HCT116 (cell line): Measurements from ENCODE around the gene LRRK2. TPM values are rescaled to one million over a fixed set of nuclear protein-coding genes. Genes with fewer than 3 reads are reported as not detected.

Source experiments
- ATAC-seq: fragments of 200-7000 bp; cut with Tn5 transposase; 2 replicates; pipeline ENCODE4 v1.9.1; 2020; ENCODE audit warnings: mild to moderate bottlenecking, moderate library complexity
- BruUV-seq: library from RNA; stranded (reverse); fragments of 400-500 nt; replicated peaks from 2 replicates; lab custom pipeline; 2021; lab: Mats Ljungman, UMichigan
- CTCF ChIA-PET: fragments of 300-600 bp; sonication (Branson Sonifier 250); formaldehyde crosslinking; loops from one replicate; lab custom pipeline; 2021; ENCODE audit warnings: antibody characterized with exemption; lab: Charles Lee
- POLR2A ChIA-PET: fragments of 300-600, 350-600 bp; sonication (Branson Sonifier 250); formaldehyde crosslinking; loops from one replicate; lab custom pipeline; 2021; ENCODE audit warnings: antibody characterized with exemption; lab: Charles Lee
- RAD21 ChIA-PET, 2 experiments: fragments of 300-600 bp; sonication (Branson Sonifier 250); formaldehyde crosslinking; loops; one replicate each; lab custom pipeline; 2023; ENCODE audit warnings: low total read pairs in 2 of 2; ENCODE audit not compliant: uncharacterized antibody in 2 of 2, unreplicated experiment in 2 of 2, low non-redundant PET in 1 of 2; lab: Charles Lee
- DNase-seq: peaks from one replicate; pipeline ENCODE4 v3.0.0-alpha.2; 2010; ENCODE audit warnings: low read depth, low spot score
- H2AFZ ChIP-seq: fragments of 200-600 bp; shearing (Covaris generic), sonication (generic); 2 replicates; pipeline ENCODE4 v1.6.1; 2017; ENCODE audit warnings: low read depth, mixed run types, mixed read lengths, antibody characterized with exemption, low read length; ENCODE audit not compliant: poor library complexity, severe bottlenecking
- H3K27ac ChIP-seq: 2 replicates; pipeline ENCODE4 v1.5.1; 2012; ENCODE audit warnings: low read depth, low read length
- H3K27me3 ChIP-seq: fragments of 200-600 bp; sonication (generic); 2 replicates; pipeline ENCODE4 v1.6.1; 2016; ENCODE audit warnings: mixed run types, low read length, mixed read lengths; ENCODE audit not compliant: insufficient read depth
- H3K36me3 ChIP-seq, 2 experiments: fragments of 200-500 bp in 1 of 2; fragments of 200-600 bp in 1 of 2; sonication (Bioruptor generic) in 1 of 2; sonication (generic) in 1 of 2; 2 replicates each; pipeline versions ENCODE4 v1.5.1 to v1.6.1; 2014 to 2016; ENCODE audit warnings: low read length in 2 of 2, inconsistent platforms in 1 of 2, mixed read lengths in 1 of 2, mixed run types in 1 of 2; ENCODE audit not compliant: insufficient read depth in 2 of 2, control insufficient read depth in 1 of 2
- H3K4me1 ChIP-seq, 2 experiments: fragments of 200-600 bp in 1 of 2; sonication (generic) in 1 of 2; 2 replicates each; pipeline versions ENCODE4 v1.5.1 to v1.6.1; 2012 to 2017; ENCODE audit warnings: low read length in 2 of 2, inconsistent platforms in 1 of 2, mild to moderate bottlenecking in 1 of 2, mixed read lengths in 1 of 2, mixed run types in 1 of 2, moderate library complexity in 1 of 2; ENCODE audit not compliant: insufficient read depth in 2 of 2, control insufficient read depth in 1 of 2
- H3K4me2 ChIP-seq: fragments of 200-600 bp; sonication (generic); 2 replicates; pipeline ENCODE4 v1.6.1; 2017; ENCODE audit warnings: mixed run types, low read length, mixed read lengths
- H3K4me3 ChIP-seq, 2 experiments: fragments of 200-600 bp in 1 of 2; sonication (generic) in 1 of 2; replicated peaks in 1 of 2; 2 replicates each; pipeline ENCODE4 v1.5.1; 2011 to 2016; ENCODE audit warnings: low read length in 2 of 2, control low read depth in 1 of 2, low read depth in 1 of 2, mild to moderate bottlenecking in 1 of 2, mixed read lengths in 1 of 2, mixed run types in 1 of 2
- H3K79me2 ChIP-seq: fragments of 200-600 bp; sonication (generic); 2 replicates; pipeline ENCODE4 v1.6.1; 2017; ENCODE audit warnings: mild to moderate bottlenecking, mixed run types, low read length, moderate library complexity, mixed read lengths; ENCODE audit not compliant: insufficient read depth
- H3K9ac ChIP-seq: fragments of 200-600 bp; sonication (generic); 2 replicates; pipeline ENCODE4 v1.6.1; 2016; ENCODE audit warnings: low read length, mixed read lengths
- H3K9me2 ChIP-seq: fragments of 200-600 bp; sonication (generic), shearing (Covaris generic); 2 replicates; pipeline ENCODE4 v1.6.1; 2017; ENCODE audit warnings: mixed run types, mild to moderate bottlenecking, moderate library complexity; ENCODE audit not compliant: insufficient read depth
- H3K9me3 ChIP-seq, 2 experiments: fragments of 200-500 bp in 1 of 2; fragments of 200-600 bp in 1 of 2; sonication (Bioruptor generic) in 1 of 2; sonication (generic) in 1 of 2; 2 replicates each; pipeline ENCODE4 v1.6.1; 2014 to 2017; ENCODE audit warnings: low read length in 2 of 2, mixed read lengths in 2 of 2, inconsistent platforms in 1 of 2, low read depth in 1 of 2, mild to moderate bottlenecking in 1 of 2, mixed run types in 1 of 2, moderate library complexity in 1 of 2; ENCODE audit not compliant: control insufficient read depth in 1 of 2, insufficient read depth in 1 of 2
- H4K20me1 ChIP-seq: fragments of 200-600 bp; sonication (generic), shearing (Covaris generic); 2 replicates; pipeline ENCODE4 v1.6.1; 2017; ENCODE audit warnings: mixed run types, mild to moderate bottlenecking, moderate library complexity; ENCODE audit not compliant: insufficient read depth
- EGR1 ChIP-seq: IDR thresholded peaks from 2 replicates; pipeline ENCODE4 v1.6.1; 2012; ENCODE audit warnings: low read depth
- EZH2phosphoT487 ChIP-seq: fragments of 200-600 bp; IDR thresholded peaks from 2 replicates; pipeline ENCODE4 v1.6.1; 2018; ENCODE audit warnings: antibody characterized with exemption, borderline replicate concordance
- FOSL1 ChIP-seq: IDR thresholded peaks from 2 replicates; pipeline ENCODE4 v1.6.1; 2012; ENCODE audit warnings: low read depth
- POLR2A ChIP-seq: IDR thresholded peaks from 2 replicates; pipeline ENCODE4 v1.7.0; 2011; ENCODE audit warnings: borderline replicate concordance; ENCODE audit not compliant: insufficient read depth, insufficient read length; ENCODE audit errors: extremely low read depth
- RAD21 ChIP-seq: IDR thresholded peaks from 2 replicates; pipeline ENCODE4 v1.6.1; 2012; ENCODE audit warnings: low read depth, mild to moderate bottlenecking
- REST ChIP-seq: IDR thresholded peaks from 2 replicates; pipeline ENCODE4 v1.6.1; 2012; ENCODE audit warnings: low read depth
- SP1 ChIP-seq: IDR thresholded peaks from 2 replicates; pipeline ENCODE4 v1.6.1; 2012; ENCODE audit warnings: low read depth
- TCF7L2 ChIP-seq: IDR thresholded peaks from 2 replicates; pipeline ENCODE4 v1.7.0; 2011; ENCODE audit warnings: borderline replicate concordance, inconsistent platforms; ENCODE audit not compliant: insufficient read depth, insufficient read length; ENCODE audit errors: extremely low read depth
- YY1 ChIP-seq: IDR thresholded peaks from 2 replicates; pipeline ENCODE4 v1.6.1; 2011; ENCODE audit warnings: low read length, low read depth, moderate library complexity, mild to moderate bottlenecking; ENCODE audit not compliant: insufficient replicate concordance; ENCODE audit errors: extremely low read depth
- ZNF274 ChIP-seq: fragments of 200-500 bp; sonication (Bioruptor generic); IDR thresholded peaks from 2 replicates; pipeline ENCODE4 v1.6.1; 2014; ENCODE audit warnings: mild to moderate bottlenecking, low read depth, low read length, inconsistent platforms
- intact Hi-C: fragments of 100-400 bp; cut with micrococcal nuclease; formaldehyde crosslinking; loops from 2 replicates; pipeline ENCODE4 v1.10.0; 2022
- total RNA-seq: library from RNA; stranded (reverse); gene quantifications from one replicate; pipeline ENCODE4 v1.2.1, GENCODE V29; 2021; ENCODE audit not compliant: unreplicated experiment
- TF ChIP-seq, protein P1 (sequence below): IDR thresholded peaks from 2 replicates; pipeline ENCODE4 v1.6.1; 2012
- TF ChIP-seq, protein P2 (sequence below), 3 experiments: fragments of 200-600 bp in 1 of 3; sonication (generic) in 1 of 3; IDR thresholded peaks in 2 of 3; conservative IDR thresholded peaks in 1 of 3; 2 replicates each; pipeline ENCODE4 v1.5.1; 2012 to 2017; ENCODE audit warnings: low read depth in 2 of 3, low read length in 2 of 3, antibody characterized with exemption in 1 of 3, borderline replicate concordance in 1 of 3, control low read depth in 1 of 3, mild to moderate bottlenecking in 1 of 3, mixed read lengths in 1 of 3, mixed run types in 1 of 3, moderate library complexity in 1 of 3; ENCODE audit not compliant: insufficient read depth in 1 of 3

The LRRK2 gene
- total RNA-seq, 1 experiment from 2014 or later: 0.20 TPM

DNA sequence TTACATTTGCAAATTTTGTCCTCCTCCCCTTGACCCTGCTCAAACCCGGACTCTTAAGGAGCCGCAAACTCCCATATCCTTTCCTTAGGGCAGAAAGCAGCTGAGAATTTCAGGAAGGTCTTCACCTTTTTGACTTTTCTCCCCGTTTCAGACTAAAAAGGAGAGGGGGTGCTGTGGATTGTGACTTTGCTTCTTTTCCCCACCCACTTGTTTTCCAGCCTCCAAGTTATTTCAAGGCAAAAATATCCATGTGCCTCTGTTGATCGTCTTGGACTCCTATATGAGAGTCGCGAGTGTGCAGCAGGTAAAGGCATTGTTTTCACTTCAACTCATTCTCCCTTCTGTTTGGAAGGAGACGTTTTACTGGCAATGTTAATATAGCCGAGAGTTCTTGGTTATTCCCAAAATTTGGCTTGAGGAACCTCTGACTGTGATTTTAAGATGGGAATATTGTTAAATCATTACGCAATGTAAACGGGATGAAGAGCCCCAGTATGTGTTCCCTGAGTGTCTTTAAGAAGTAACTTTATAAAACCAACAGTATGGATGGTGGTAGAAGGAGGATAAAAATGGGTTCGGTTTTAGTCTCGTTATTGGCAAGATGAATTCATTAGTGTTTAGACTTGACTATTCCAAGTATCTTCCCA, 663 bp downstream of the LRRK2 start:
- Histone ChIP-seq H3K4me1 (no peaks in the 10 kb centered on the region), H3K27me3 (no peaks in the 10 kb centered on the region), H3K9me2 (no peaks in the 10 kb centered on the region), H3K9ac (no peak overlapping the region), H4K20me1 (no peaks in the 10 kb centered on the region), H3K4me2 (no peak overlapping the region), H3K36me3 (no peaks in the 10 kb centered on the region), H3K27ac (no peak overlapping the region), H3K9me3 (no peaks in the 10 kb centered on the region), H2AFZ (no peak overlapping the region), H3K79me2 (no peaks in the 10 kb centered on the region), H3K4me3 (no peak overlapping the region)
- CTCF ChIA-PET: no interaction called here
- ATAC-seq (no peak), DNase-seq (no peak)
- no TSS peak for BruUV-seq
- intact Hi-C loops: no loop called here
- RAD21 ChIA-PET: no interaction called here
- POLR2A ChIA-PET: no interaction called here
- TF ChIP-seq, protein P1, sequence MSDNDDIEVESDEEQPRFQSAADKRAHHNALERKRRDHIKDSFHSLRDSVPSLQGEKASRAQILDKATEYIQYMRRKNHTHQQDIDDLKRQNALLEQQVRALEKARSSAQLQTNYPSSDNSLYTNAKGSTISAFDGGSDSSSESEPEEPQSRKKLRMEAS: no peak
- TF ChIP-seq FOSL1 (no peak), POLR2A (no peak), ZNF274 (no peak), SP1 (no peak), EGR1 (no peak), REST (no peak), YY1 (no peak), RAD21 (no peak), EZH2phosphoT487 (no peak), TCF7L2 (no peak)
- TF ChIP-seq, protein P2, sequence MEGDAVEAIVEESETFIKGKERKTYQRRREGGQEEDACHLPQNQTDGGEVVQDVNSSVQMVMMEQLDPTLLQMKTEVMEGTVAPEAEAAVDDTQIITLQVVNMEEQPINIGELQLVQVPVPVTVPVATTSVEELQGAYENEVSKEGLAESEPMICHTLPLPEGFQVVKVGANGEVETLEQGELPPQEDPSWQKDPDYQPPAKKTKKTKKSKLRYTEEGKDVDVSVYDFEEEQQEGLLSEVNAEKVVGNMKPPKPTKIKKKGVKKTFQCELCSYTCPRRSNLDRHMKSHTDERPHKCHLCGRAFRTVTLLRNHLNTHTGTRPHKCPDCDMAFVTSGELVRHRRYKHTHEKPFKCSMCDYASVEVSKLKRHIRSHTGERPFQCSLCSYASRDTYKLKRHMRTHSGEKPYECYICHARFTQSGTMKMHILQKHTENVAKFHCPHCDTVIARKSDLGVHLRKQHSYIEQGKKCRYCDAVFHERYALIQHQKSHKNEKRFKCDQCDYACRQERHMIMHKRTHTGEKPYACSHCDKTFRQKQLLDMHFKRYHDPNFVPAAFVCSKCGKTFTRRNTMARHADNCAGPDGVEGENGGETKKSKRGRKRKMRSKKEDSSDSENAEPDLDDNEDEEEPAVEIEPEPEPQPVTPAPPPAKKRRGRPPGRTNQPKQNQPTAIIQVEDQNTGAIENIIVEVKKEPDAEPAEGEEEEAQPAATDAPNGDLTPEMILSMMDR (IDR thresholded peaks at IDR 0.05 in 2 of 3, conservative IDR thresholded peaks at IDR 0.05 in 1 of 3; ENCODE audit: borderline replicate concordance in 1 of 3, insufficient read depth in 1 of 3, low read depth in 2 of 3, low read length in 2 of 3): no peak
